22Rv1 (cell line): ENCODE results near the gene PATJ.

Source experiments
- ZFX ChIP-seq: fragments of 450-650 bp; IDR thresholded peaks from 2 replicates; pipeline ENCODE4 v1.6.1; 2017; ENCODE audit warnings: antibody characterized with exemption, borderline replicate concordance
- TF ChIP-seq, protein P1 (sequence below): fragments of 450-650 bp; IDR thresholded peaks from 2 replicates; pipeline ENCODE4 v1.5.1; 2017; ENCODE audit warnings: mild to moderate bottlenecking

DNA sequence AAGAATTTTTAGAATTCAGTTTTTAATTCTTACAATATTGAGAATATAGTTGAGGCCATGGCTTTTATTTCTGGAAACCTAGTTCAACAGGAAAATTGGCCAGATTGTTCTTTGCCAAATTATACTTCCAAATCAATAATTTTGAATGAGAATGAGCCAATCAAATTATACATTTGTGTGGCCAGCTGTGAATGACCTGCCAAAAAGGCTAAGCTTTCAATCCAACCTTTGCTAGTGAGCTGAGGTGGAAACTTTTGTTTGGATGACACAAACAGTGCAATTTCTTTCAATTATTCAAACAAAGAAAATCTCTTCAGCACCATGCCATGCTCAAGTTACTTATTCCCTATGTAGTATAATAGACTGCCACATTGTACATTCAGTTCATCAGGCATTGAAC is 167.8 kb downstream of the PATJ start:
- TF ChIP-seq, protein P1, sequence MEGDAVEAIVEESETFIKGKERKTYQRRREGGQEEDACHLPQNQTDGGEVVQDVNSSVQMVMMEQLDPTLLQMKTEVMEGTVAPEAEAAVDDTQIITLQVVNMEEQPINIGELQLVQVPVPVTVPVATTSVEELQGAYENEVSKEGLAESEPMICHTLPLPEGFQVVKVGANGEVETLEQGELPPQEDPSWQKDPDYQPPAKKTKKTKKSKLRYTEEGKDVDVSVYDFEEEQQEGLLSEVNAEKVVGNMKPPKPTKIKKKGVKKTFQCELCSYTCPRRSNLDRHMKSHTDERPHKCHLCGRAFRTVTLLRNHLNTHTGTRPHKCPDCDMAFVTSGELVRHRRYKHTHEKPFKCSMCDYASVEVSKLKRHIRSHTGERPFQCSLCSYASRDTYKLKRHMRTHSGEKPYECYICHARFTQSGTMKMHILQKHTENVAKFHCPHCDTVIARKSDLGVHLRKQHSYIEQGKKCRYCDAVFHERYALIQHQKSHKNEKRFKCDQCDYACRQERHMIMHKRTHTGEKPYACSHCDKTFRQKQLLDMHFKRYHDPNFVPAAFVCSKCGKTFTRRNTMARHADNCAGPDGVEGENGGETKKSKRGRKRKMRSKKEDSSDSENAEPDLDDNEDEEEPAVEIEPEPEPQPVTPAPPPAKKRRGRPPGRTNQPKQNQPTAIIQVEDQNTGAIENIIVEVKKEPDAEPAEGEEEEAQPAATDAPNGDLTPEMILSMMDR, result no peak
- TF ChIP-seq ZFX, result no peak
